Cardiac fibroblast (primary cell): ENCODE measurements around the gene IBTK.

Source experiments
- DNase-seq, 2 donors: peaks; one replicate each; pipeline versions ENCODE4 v3.0.0 to v3.0.0-alpha.2; 2010; ENCODE audit warnings: low read depth in 2 of 2
- H3K4me3 ChIP-seq, 2 donors: replicated peaks in 1 of 2; 1 replicate in 1 of 2; 2 replicates in 1 of 2; pipeline ENCODE4 v1.5.1; 2011; ENCODE audit warnings: low read depth in 2 of 2, low read length in 2 of 2, mild to moderate bottlenecking in 2 of 2, moderate library complexity in 1 of 2
- CTCF ChIP-seq: IDR thresholded peaks from one replicate; pipeline ENCODE4 v1.5.1; 2011; ENCODE audit warnings: low read depth, mild to moderate bottlenecking, low read length, inconsistent platforms

IBTK gene

GRCh38 chr6:82268301-82268846, 20.8 kb upstream of the IBTK start:
- TF ChIP-seq CTCF, result no peak
- peak; percentile 35 to 39 for DNase-seq

GRCh38 chr6:82264824-82265223, 17.3 kb upstream of the IBTK start:
- no peak for DNase-seq
- TF ChIP-seq CTCF, result no peak
- H3K4me3 ChIP-seq, result no peak overlapping the region

More at GRCh38 chr6:82268301-82268846, 20.8 kb upstream of the IBTK start:
- H3K4me3 ChIP-seq, result no peak overlapping the region

GRCh38 chr6:82264321-82264720, 16.8 kb upstream of the IBTK start:
- no peak for TF ChIP-seq CTCF
- H3K4me3 ChIP-seq, result no peak overlapping the region
- no peak for DNase-seq

GRCh38 chr6:82263916-82264315, 16.4 kb upstream of the IBTK start:
- TF ChIP-seq CTCF, result no peak
- DNase-seq, result no peak
- no peak overlapping the region for H3K4me3 ChIP-seq

GRCh38 chr6:82260997-82261732, 13.6 kb upstream of the IBTK start:
- peak in 1 of 2 donors; percentile 24 for DNase-seq
- no peak overlapping the region for H3K4me3 ChIP-seq
- TF ChIP-seq CTCF, result no peak

- no peak overlapping the region for H3K4me3 ChIP-seq
- no peak for TF ChIP-seq CTCF
- DNase-seq, result no peak
Observed at GRCh38 chr6:82259389-82259788, 11.8 kb upstream of the IBTK start.
